22Rv1 (cell line): ENCODE data around the gene IL15.
"Not testable (repeated sequence)": the region's sequence is repeated elsewhere in the genome, so short reads cannot be mapped to it uniquely, and the experiment has no call there.

ENCODE experiments used
- H3K27ac ChIP-seq: fragments of 450-650 bp; 2 replicates; pipeline ENCODE4 v1.5.1; 2017
- ZFX ChIP-seq: fragments of 450-650 bp; IDR thresholded peaks from 2 replicates; pipeline ENCODE4 v1.6.1; 2017; ENCODE audit warnings: antibody characterized with exemption, borderline replicate concordance
- TF ChIP-seq, protein P1 (sequence below): fragments of 450-650 bp; IDR thresholded peaks from 2 replicates; pipeline ENCODE4 v1.5.1; 2017; ENCODE audit warnings: mild to moderate bottlenecking

IL15 gene

GRCh38 chr4:141636082-141636770 lies at the start of gene IL15:
Gene IL15 (plus strand): TSS chr4:141636583. CDS start chr4:141719465, 82,882 bp downstream.
- H3K27ac ChIP-seq: peak within 1 kb of the TSS; percentile 51

DNA sequence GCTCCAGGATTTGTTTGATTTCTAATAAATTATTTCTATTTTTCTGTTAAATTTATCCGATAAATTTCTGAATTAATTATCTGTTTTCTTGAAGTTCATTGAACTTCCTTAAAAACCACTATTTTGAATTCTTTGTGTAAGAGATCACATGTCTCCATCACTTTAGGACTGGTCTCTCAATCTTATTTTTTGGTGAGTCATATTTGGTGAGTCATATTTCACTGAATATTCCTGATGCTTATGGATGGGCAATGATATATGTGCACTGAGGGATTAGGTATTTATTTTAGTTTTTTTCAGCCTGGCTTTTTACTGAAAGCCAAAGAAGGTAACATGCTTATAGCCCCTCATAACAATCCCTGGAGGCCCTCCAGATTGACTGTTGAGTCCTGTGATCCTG lies 48.5 kb upstream of the IL15 start:
- TF ChIP-seq, protein P1, sequence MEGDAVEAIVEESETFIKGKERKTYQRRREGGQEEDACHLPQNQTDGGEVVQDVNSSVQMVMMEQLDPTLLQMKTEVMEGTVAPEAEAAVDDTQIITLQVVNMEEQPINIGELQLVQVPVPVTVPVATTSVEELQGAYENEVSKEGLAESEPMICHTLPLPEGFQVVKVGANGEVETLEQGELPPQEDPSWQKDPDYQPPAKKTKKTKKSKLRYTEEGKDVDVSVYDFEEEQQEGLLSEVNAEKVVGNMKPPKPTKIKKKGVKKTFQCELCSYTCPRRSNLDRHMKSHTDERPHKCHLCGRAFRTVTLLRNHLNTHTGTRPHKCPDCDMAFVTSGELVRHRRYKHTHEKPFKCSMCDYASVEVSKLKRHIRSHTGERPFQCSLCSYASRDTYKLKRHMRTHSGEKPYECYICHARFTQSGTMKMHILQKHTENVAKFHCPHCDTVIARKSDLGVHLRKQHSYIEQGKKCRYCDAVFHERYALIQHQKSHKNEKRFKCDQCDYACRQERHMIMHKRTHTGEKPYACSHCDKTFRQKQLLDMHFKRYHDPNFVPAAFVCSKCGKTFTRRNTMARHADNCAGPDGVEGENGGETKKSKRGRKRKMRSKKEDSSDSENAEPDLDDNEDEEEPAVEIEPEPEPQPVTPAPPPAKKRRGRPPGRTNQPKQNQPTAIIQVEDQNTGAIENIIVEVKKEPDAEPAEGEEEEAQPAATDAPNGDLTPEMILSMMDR: no peak
- TF ChIP-seq ZFX: no peak
- no peak overlapping the region for H3K27ac ChIP-seq

More at GRCh38 chr4:141636082-141636770, at the start of gene IL15:
- TF ChIP-seq, protein P1: no peak
- no peak for TF ChIP-seq ZFX

DNA sequence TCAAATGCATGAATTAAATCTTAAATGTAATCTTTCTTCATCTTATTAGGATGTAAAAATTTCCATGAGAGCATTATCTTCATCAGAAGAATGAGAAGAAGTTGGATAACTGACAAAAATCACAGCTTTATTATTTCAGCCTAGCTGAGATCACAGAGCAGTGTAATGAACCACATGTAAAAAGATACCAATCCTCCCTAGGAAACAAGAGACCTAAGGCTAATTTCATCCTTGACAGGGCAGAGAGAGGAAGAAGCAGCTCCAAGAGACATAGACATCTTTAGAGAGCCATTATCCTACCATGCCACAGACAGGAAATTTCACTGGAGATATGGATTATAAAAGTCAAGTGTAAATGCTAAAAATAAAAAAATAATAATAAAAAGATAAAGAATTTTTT lies 40.9 kb upstream of the IL15 start:
- TF ChIP-seq ZFX: no peak
- TF ChIP-seq, protein P1: no peak
- H3K27ac ChIP-seq: no peak overlapping the region

- H3K27ac ChIP-seq: no peak overlapping the region
- no peak for TF ChIP-seq ZFX
- TF ChIP-seq, protein P1: no peak
These were observed 36.5 kb upstream of the IL15 start for GRCh38 chr4:141599853-141600252.

GRCh38 chr4:141604683-141605082 lies 31.7 kb upstream of the IL15 start:
- not testable (repeated sequence) for H3K27ac ChIP-seq

DNA sequence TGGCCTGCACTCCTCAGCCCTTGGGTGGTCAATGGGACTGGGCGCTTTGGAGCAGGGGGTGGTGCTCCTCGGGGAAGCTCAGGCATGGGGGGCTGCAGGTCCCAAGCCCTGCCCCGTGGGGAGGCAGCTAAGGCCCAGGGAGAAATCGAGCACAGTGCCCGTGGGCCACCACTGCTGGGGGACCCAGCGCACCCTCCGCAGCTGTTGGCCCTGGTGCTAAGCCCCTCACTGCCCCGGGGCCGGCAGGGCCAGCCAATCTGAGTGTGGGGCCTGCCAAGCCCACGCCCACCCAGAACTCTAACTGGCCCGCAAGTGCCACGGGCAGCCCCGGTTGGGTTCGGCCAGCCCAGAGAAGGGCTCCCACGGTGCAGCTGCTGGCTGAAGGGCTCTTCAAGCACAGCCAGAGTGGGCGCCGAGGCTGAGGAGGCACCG lies 30.9 kb upstream of the IL15 start:
- H3K27ac ChIP-seq: no peak overlapping the region
- TF ChIP-seq ZFX: no peak
- TF ChIP-seq, protein P1: no peak

- no peak overlapping the region for H3K27ac ChIP-seq
- TF ChIP-seq ZFX: no peak
- TF ChIP-seq, protein P1: no peak
These were observed 27.1 kb upstream of the IL15 start for GRCh38 chr4:141609243-141609642.

GRCh38 chr4:141610365-141610764 lies 26.0 kb upstream of the IL15 start:
- no peak overlapping the region for H3K27ac ChIP-seq
- TF ChIP-seq, protein P1: no peak
- TF ChIP-seq ZFX: no peak
